Activated CD8-positive, alpha-beta memory T cell treated with anti-CD3 and anti-CD28 coated beads, Interleukin-2, amount 50 U/mL, for 1 hour (primary cell): ENCODE data around the gene EPC2.
A peak's percentile ranks its signal among the peaks of the same experiment; 100 is the strongest.
"Not testable (repeated sequence)": the region's sequence is repeated elsewhere in the genome, so short reads cannot be mapped to it uniquely, and the experiment has no call there.

ENCODE experiments used
- DNase-seq: peaks from one replicate; pipeline ENCODE4 v3.0.0-alpha.2; 2020; ENCODE audit errors: extremely low read depth

Gene EPC2

DNA sequence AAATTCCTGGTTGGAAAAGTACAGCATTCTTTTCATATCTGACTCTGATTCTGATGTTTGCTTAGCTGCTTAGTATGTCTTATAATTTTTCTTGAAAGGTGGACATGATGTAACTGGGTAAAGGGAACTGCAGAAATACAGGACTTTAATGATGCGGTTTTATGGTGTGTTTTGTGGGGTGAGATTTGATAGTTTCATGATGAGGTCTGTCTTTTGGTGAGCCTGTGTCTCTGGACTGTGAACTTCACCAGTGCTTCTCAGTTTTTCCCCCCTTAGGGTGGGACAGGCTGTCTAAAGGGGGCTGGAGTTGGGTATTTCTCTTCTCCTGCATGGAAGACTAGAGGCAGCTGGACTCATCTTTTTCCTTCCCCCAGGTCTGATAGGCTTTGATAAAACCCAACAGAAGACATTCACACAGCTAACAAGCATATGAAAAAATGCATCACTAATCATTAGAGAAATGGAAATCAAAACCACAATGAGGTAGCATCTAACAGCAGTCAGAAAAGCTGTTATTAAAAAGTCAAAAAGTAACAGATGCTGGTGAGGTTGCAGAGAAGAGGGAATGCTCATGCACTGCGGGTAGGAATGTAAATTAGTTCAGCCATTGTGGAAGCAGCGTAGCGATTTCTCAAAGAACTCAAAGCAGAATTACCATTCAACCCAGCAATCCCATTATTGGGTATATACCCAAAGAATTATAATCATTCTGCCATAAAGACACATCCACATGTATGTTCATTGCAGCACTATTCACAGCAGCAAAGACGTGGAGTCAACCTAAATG, 77.6 kb downstream of the EPC2 start:
- no peak for DNase-seq

DNA sequence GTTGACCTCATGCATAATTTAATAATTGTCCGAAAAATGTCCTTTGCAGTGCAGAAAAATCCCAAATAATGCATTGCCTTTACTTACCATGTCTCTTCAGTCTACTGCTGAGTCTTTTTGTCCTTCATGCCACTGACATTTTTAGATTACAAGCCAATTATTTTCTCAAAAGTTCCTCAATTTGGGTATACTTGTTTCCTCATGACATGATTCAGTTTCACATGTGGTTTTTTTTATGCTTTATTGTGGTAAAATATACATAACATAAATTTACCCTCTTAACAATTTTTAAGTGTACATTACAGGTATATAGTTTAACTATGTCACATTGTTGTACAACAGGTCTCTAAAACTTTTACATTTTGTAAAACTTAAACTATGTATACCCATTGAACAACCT, 81.0 kb downstream of the EPC2 start:
- no peak for DNase-seq

DNA sequence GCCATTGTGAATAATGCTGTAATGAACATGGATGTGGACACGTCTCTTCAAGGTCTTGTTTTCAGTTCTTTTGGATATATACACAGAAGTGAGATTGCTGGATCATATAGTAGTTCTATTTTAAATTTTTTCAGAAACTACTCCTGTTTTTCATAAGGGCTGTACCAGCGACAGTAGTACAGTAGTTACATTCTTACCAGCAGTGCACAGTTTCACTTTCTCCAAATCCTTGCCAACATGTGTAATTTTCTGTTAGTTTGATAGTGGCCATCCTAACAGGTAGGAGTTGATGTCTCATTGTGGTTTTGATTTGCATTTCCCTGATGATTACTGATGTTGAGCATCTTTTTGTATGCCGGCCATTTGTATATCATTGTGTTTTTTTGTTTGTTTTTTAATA, 81.7 kb downstream of the EPC2 start:
- no peak for DNase-seq

DNA sequence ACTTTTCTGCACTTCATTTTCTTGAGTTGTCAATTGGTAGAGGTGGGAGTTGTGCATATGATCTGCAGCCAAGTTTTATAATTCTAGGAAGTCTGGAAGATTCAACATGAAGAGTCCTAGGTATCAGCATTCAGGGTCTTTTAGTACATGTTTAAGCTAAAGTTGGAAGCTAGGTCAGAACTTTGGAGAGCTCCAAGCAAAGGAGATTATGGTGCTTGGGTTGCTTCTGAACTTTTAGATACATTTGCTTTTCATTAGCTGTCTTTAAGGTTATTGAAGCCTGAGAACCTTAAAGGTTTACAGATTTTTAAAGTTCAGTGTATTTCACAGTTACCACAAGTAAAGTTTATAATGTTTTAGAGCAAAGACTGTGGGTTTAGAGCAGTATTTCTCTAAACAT, 85.5 kb downstream of the EPC2 start:
- DNase-seq, result no peak

DNA sequence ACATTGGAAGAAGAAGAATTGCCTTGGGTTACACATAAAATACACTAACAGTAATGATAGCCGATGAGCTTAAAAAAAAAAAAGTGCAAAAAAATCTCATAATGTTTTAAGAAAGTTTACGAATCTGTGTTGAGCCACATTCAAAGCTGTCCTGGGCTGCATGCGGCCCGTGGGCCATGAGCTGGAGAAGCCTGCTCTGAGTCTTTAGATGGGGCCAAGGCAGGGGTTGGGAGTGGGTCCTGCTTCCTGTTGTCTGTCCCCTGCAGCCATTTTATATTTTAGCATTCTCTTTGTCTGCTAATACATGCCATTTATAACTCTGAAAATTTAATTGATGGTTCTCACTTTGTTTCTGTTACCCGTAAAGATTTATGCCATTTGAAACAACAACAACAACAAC, 93.2 kb downstream of the EPC2 start:
- no peak for DNase-seq

DNA sequence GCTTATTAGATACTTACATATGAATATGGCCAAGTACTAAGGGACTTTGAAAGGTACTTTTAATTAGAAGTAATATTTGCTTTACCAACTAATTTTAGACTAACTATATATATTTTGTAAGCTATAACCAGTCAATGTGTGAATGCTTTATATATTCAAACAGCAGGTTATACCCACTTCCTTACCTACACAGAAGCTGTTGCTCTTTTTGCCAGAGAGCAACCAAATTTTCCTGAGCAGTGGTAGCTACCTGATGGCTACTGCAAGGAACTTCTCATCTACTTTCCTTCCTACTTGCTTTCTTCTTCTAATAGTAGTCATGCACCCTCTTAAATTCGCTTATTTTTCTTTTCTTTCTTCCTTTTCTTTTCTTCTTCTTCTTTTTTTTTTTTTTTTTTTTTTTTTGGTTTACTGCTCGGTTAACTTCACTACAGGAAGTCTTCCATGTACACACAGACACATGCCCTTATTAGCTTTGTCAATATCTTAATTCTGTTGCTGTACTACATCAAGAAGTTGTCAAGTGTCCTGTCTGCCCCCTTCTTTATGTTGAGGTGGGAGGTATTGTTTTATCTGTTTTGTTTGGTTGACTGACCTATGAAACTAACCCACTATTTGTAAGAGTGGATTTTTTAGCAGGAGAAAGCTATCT, 95.0 kb downstream of the EPC2 start:
- no peak for DNase-seq

DNA sequence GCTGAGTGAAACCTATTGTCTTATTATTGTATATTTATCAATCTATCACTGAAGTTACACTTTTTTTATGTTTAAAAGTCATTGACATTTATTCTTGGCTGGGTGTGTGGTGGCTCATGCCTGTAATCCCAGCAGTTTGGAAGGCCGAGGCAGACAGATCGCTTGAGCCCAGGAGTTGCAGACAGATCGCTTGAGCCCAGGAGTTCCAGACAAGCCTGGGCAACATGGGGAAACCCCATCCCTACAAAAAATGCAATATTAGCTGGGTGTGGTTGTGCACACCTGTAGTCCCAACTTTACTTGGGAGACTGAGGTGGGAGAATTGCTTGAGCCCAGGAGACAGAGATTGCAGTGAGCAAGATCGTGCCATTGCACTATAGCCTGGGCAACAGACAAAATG, 97.8 kb downstream of the EPC2 start:
- DNase-seq, result no peak

DNA sequence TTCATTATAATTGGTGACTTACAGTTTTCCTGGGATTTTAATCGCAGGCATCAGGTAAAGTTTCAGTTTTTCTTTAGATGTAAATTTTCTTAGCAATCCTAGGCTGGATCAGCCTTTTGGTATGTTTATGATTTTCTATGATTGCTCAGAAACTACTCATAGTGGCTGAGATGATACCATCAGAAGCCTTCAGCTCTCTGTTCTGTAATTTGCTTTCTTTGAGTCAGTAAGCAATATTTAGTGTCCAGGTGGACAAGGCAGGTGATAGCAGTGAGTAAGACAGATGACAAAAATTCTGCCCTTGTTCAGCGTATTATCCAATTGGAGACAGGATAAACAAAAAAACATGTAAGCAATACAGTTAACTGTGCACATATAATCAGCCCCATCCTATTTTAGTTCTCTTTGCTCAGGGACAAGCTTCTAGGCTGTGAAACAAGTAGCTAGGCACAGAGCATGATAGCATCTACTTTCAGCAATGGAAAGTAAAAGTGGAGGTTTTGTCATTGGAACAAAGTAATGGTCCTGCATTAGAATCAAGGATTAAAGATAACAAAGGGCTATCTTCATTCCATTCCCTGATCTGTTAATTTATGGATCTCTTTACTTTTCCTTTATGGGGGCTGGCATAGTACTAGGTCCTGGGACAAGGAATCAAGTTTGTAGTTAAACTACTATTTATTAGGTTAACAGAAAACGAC, 100.8 kb downstream of the EPC2 start:
- DNase-seq, result no peak

DNA sequence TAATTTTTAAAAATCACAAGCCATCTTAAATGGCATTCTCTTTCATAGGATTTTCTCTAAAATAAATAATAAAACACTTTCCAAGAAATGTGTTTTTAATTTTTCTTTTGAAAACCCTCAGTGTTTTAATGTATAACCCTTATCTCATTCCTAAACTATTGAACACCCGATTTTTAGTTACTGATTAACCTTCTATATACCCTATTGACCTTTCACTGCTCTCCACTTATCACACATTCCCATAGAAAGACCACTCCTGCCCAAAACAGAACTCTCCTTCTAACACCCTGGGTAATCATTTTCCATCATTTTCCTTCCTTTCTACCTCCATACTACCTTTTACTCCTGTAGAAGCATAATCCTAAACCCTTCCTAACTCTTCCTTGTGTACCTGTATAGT, 102.4 kb downstream of the EPC2 start:
- DNase-seq, result no peak

DNA sequence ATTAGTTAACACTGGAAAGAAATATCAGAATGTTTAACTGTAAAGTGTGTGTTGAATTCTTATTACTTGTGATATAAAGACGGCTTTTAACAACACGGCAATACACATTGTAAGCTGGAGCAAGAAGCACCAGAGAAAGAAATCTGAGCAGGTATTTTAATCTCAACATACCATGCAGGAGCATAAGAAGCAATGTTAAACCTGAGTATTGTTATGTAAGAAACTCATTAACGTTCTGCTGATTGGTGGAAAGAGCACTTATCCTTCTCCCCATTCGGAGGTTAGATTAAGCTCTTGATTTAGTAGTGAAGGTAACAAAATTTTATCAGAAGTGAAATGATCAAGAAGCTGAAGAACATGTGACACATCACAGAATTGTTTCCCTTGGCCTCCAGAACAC, 107.4 kb downstream of the EPC2 start:
- no peak for DNase-seq

DNA sequence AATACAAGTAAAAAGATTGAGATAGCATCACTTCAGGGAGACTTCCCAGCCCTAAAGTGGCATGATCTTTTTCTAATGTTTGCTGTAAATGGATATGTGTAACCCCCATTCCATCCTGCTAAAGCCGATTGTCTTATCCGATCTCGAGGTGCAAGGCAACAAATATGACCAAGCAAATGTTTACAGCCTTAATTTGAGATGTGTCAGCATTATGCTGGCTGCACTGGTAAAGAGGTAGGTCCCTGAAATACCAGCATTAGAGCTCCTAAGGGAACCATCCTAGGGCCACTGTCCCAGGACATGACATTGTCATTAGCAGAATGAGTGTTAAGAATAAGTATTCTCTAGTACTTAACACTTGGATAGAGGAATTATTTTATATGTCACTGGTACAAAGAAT, 108.4 kb downstream of the EPC2 start:
- no peak for DNase-seq

DNA sequence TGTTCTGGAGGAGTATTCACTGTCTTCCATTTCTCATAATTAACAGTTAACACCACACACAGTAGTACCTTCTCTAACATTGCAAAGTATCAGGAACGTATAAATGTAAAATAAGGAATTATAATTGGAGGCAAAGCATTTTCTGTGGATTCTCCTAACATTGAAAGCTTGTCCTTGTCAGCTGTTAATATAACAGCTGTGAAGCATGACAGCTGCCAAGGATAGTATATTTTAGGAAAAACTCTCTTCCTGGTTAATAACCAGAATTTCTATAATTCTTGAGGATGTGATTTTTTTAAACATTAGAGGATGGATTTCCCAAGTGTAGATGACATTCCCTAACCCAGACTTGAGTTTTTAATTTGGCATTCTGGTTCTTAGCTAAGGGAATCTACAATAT, 110.3 kb downstream of the EPC2 start:
- no peak for DNase-seq

DNA sequence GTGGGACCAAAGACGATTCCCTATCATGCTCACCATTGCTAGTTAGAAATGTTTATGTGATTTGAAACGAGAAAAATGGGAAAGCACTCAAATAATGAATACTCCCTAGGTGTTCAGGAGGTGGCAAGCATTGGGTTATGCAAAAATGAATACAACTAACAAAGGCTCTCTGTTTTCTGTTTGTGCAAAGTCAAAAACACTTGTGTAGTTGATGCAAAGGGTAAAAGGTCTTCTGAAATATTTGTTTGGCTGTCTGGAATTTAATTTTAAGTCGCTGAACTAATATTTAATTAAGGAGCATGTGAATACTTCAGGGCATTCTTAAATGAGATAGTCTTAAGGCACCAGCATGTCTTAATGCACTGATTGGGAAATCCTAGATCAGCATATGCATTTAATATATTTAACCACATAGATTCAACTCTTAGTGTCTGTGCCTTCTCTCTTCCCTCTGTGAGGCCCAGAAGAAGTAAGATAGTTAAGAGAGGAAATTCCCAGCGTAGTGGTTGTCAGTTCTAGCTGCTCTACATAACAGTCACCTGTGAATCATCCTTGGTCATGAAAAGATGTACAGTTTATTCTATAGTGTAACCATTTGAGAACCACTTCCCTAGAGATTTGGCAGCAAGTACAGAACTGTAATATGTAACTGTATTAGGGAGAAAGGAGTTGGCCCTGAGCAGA, 111.9 kb downstream of the EPC2 start:
- DNase-seq, result no peak

DNA sequence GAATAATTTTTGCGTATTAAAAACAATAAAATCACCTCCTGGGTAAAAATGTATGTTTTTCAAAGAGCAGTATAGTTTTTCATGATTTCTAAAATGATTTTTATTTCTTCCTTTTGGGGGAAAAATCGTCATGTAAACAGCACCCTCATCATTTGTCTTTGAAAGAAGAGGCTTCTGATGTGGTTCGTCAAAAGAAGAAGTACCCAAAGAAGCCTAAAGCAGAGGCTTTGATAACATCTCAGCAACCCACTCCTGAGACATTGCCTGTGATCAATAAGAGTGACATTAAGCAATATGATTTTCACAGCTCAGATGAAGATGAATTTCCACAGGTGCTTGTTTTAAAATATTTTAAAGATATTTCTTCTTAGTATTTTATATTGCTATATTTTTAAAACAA, 120.3 kb downstream of the EPC2 start:
- DNase-seq, result peak; percentile 1

DNA sequence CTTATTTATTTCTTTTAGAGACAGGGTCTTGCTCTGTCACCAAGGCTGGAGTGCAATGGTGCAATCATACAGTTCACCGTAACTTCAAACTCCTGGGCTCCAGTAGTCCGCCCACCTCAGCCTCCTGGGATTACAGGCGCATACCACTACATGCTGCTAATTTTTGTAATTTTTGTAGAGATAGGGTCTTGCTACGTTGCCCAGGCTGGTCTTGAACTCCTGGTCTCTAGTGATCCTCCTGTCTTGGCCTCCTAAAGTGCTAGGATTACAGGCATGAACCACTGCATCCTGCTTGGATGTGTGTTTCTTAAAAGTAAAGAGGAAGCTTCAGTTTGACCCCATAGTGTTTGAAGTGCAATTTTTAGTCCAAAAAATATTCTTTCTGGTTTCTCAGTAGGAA, 125.5 kb downstream of the EPC2 start:
- no peak for DNase-seq

DNA sequence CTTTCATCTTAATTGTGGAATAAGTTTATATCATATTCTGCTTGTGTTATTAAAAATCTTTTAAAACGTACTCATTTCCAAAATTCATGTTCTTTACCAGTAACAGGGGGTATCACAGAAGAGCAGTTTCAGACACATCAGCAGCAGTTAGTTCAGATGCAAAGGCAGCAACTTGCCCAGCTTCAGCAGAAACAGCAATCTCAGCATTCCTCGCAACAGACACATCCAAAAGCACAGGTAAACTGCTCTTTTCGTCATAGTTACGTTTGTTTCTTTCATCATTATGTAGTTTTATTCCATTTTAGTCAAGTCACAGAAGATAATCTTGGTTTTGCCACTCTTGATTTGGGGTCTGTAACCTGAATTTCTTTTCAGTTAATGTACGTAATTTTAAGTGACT, 137.0 kb downstream of the EPC2 start:
- no peak for DNase-seq

DNA sequence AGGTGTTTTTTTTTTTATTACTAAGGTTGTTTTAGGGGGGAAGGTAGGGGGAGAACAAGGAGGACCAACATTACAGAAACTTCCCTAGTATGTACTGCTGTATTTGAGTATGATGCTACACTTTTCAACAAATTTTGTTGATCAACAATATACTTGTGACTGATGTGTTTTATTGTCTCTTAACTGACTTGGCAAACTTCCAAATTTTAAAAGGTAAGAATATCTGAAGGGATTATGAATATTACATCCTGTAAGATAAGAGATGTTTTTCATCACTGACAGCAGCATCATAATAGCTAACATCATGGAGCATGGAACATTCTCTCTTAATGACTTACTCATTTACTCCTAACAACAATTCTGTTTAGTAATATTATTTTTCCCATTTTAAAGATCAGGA, 144.5 kb downstream of the EPC2 start:
- DNase-seq, result no peak

DNA sequence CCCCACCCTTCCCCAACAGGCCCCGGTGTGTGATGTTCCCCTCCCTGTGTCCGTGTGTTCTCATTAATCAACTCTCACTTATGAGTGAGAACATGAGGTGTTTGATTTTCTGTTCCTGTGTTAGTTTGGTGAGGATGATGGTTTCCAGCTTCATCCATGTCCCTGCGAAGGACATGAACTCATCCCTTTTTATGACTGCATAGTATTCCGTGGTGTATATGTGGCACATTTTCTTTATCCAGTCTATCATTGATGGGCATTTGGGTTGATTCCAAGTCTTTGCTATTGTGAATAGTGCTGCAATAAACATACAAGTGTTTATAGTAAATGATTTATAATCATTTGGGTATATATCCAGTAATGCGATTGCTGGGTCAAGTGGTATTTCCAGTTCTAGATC, 145.6 kb downstream of the EPC2 start:
- DNase-seq, result not testable (repeated sequence)

DNA sequence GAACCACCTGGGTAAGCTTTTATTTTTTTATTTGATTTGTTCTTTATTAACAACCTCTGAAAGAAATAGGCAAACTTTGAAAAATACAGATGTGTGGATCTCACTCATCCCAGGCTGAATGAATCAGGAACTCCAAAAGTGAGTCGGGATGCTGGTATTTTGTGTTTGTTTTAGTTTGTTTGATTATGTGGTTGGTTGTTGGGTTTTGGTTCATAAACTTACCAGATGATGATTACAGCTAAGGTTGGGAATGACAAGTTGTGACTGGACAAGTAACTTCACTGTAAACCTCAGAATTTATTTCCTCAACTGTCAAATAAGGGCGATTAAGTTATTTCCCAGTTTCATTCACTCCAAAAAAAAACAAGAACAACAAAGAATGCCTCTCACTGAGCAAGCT, 150.0 kb downstream of the EPC2 start:
- DNase-seq, result no peak

DNA sequence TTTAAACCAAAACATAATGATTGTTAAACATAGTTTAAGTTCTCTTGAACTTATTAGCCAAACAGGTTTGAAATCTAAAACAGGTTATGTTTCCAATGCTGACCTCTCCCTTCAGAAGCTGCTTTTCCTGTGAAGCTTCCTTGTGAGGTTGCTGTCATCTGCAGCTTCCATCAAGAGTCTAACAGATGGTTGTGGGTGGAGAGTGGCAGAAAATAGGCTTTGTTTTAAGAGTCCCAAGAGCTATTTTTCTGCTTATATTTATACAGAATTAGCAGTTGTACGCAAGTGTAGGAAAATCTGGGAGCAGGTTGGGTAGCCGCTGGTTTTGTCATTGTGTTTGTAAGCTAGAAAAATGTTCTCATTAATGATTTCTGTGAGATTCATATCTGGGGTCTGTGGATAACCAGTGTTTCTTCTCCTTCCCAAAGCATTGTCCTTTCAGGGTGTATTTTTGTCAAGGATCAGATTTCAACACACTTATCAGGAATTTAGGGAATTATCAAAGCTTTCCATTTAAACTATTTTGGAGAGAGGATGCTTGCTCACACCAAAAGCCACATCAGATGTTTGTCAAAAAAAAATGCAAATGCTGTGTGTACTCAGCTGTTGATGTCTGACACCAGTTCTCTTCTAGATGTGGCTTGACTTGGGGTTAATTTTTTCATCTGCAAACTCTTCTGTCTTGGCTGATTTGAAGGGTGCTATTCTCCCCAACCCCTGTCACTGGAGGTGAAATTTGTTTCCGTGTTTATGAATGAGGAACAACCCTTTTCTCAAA, 152.4 kb downstream of the EPC2 start:
- DNase-seq, result no peak

DNA sequence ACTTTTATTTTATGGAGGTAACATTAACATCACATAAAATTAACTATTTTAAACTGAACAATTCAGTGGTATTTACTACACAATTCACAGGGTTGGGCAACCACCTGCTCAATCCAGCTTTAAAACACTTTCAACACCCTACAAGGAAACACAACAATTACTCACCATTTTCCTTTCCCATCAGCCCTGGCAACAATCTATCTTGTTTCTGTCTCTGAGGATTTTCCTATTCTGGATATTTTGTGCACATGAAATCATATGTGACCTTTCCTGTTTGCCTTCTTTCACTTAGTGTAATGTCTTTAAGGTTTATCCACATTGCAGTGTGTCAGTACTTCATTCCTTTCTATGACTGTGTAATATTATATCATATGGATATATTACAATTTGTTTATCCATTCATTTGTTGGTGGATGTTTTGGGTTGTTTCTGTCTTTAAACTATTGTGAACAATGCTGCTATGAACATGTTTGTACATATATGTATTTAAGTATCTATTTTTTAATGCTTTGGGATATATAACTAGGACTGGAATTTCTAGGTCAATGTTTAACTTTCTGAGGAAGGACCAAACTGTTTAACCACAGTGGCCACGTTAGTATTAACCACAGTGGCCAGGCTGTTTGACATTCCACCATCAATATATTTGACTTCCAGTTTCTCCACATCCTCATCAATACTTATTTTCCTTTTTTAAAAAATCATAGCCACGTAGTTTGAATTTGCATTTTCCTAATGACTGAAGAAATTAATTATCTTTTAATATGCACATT, 158.1 kb downstream of the EPC2 start:
- no peak for DNase-seq
